Inferior parietal cortex (tissue), 1 donor: ENCODE data around the gene AGAP5.
A peak's percentile ranks its signal among the peaks of the same experiment; 100 is the strongest.

Experiments used
- DNase-seq: peaks from one replicate; pipeline ENCODE4 v3.0.0-alpha.2; 2016; ENCODE audit errors: extremely low spot score

AGAP5 gene

GRCh38 chr10:73653701-73654100, 44.2 kb downstream of the AGAP5 start:
- no peak for DNase-seq

- no peak for DNase-seq
These were observed 44.7 kb downstream of the AGAP5 start for GRCh38 chr10:73653195-73653594.

- DNase-seq: no peak
These were observed 47.2 kb downstream of the AGAP5 start for GRCh38 chr10:73650537-73651331.

- DNase-seq: no peak
These were observed 47.9 kb downstream of the AGAP5 start for GRCh38 chr10:73649876-73650536.

GRCh38 chr10:73648975-73649829, 48.7 kb downstream of the AGAP5 start:
- DNase-seq: no peak

- DNase-seq: no peak
These were observed 49.8 kb downstream of the AGAP5 start for GRCh38 chr10:73647875-73648651.

- peak; percentile 30 for DNase-seq
These were observed 50.6 kb downstream of the AGAP5 start for GRCh38 chr10:73647211-73647874.

GRCh38 chr10:73646598-73647041, 51.3 kb downstream of the AGAP5 start:
- DNase-seq: no peak

GRCh38 chr10:73645251-73645650, 52.7 kb downstream of the AGAP5 start:
- DNase-seq: no peak

- no peak for DNase-seq
These were observed 53.1 kb downstream of the AGAP5 start for GRCh38 chr10:73644767-73645166.

GRCh38 chr10:73644015-73644743, 53.7 kb downstream of the AGAP5 start:
- DNase-seq: peak; percentile 91

- DNase-seq: no peak
These were observed 54.5 kb downstream of the AGAP5 start for GRCh38 chr10:73643362-73643761.

GRCh38 chr10:73641328-73642060, 56.4 kb downstream of the AGAP5 start, which contains the start of gene MYOZ1:
Gene MYOZ1 (minus strand): TSS chr10:73641474. CDS start chr10:73640017, 1,457 bp downstream.
- no peak for DNase-seq

- no peak for DNase-seq
These were observed 58.6 kb downstream of the AGAP5 start for GRCh38 chr10:73639286-73639685.

- DNase-seq: no peak
These were observed 62.1 kb downstream of the AGAP5 start for GRCh38 chr10:73635781-73636180.

GRCh38 chr10:73634421-73634820, 63.5 kb downstream of the AGAP5 start:
- no peak for DNase-seq

- no peak for DNase-seq
These were observed 68.7 kb downstream of the AGAP5 start for GRCh38 chr10:73629165-73629564.

- DNase-seq: no peak
These were observed 69.5 kb downstream of the AGAP5 start for GRCh38 chr10:73628405-73628804.

GRCh38 chr10:73627300-73627699, 70.6 kb downstream of the AGAP5 start:
- no peak for DNase-seq
